Calu3 (cell line): ENCODE data around the gene LAMA1. TPM values are rescaled to one million over a fixed set of nuclear protein-coding genes. Genes with fewer than 3 reads are reported as not detected.
"Not testable (repeated sequence)": the region's sequence is repeated elsewhere in the genome, so short reads cannot be mapped to it uniquely, and the experiment has no call there.

Experiments
- BruUV-seq: library from RNA; stranded (reverse); fragments of 400-500 nt; replicated peaks from 2 replicates; lab custom pipeline; 2021; lab: Mats Ljungman, UMichigan
- CTCF ChIA-PET: fragments of 300-600 bp; sonication (Branson Sonifier 250); formaldehyde crosslinking; loops from one replicate; lab custom pipeline; 2022; ENCODE audit warnings: antibody characterized with exemption; lab: Charles Lee
- DNase-seq: peaks from one replicate; pipeline ENCODE4 v3.0.0; 2022
- H3K27ac Mint-ChIP-seq: one replicate; pipeline ENCODE4 v1.8.0; 2022; ENCODE audit warnings: mixed read lengths; ENCODE audit not compliant: unreplicated experiment
- H3K27me3 Mint-ChIP-seq: one replicate; pipeline ENCODE4 v1.8.0; 2022; ENCODE audit warnings: mixed read lengths; ENCODE audit not compliant: unreplicated experiment
- H3K36me3 Mint-ChIP-seq: one replicate; pipeline ENCODE4 v1.8.0; 2022; ENCODE audit warnings: mild to moderate bottlenecking, moderate library complexity, mixed read lengths; ENCODE audit not compliant: insufficient read depth, unreplicated experiment
- H3K4me1 Mint-ChIP-seq: one replicate; pipeline ENCODE4 v1.8.0; 2022; ENCODE audit warnings: mild to moderate bottlenecking, low read depth, mixed read lengths; ENCODE audit not compliant: unreplicated experiment
- H3K4me3 Mint-ChIP-seq: one replicate; pipeline ENCODE4 v1.8.0; 2022; ENCODE audit warnings: mild to moderate bottlenecking, low read depth, moderate library complexity, mixed read lengths; ENCODE audit not compliant: unreplicated experiment
- H3K9me3 Mint-ChIP-seq: one replicate; pipeline ENCODE4 v1.8.0; 2022; ENCODE audit warnings: low read depth, mixed read lengths; ENCODE audit not compliant: unreplicated experiment
- intact Hi-C: fragments of 100-400 bp; cut with micrococcal nuclease; formaldehyde crosslinking; loops from one replicate; pipeline ENCODE4 v1.10.0; 2022; ENCODE audit not compliant: unreplicated experiment
- total RNA-seq: library from RNA; stranded (reverse); gene quantifications from 2 replicates; pipeline ENCODE4 v1.2.3, GENCODE V29; 2022
- TF ChIP-seq, protein P1 (sequence below): fragments of 200-600 bp; IDR thresholded peaks from one replicate; pipeline ENCODE4 v1.8.0; 2022; ENCODE audit warnings: antibody characterized with exemption; ENCODE audit not compliant: unreplicated experiment

LAMA1 gene
- total RNA-seq, 1 experiment from 2014 or later = not detected

DNA sequence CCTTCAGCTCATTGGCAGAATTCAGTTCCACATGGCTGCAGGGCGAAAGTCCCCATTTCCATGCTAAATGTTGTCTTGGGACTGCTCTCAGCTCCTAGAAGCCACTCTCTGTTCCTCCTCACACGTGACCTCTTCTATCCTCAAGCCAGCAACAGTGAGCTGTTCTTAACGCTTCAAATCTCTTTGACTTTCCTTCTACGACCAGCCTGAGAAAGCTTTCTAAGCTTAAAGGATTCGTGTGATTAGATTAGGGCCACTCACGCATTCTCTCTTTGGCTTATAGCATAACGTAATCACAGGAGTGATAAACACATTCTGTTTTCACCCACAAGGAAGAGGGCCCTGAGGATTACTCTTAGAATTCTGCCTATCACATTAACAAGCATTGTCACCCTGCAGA is 29.8 kb upstream of the LAMA1 start:
- CTCF ChIA-PET = interaction anchor here (1.2 kb wide), 1 partner anchor 102 kb away, joined by 3 read pairs; no protein-coding TSS in a partner anchor
- DNase-seq = no peak
- Mint-ChIP-seq H3K9me3 (no peaks in the 10 kb centered on the region), H3K4me3 (no peak overlapping the region), H3K27ac (no peak overlapping the region), H3K36me3 (no peaks in the 10 kb centered on the region), H3K4me1 (no peaks in the 10 kb centered on the region), H3K27me3 (peaks cover 10% of the 10 kb centered on the region)
- BruUV-seq = no TSS peak
- intact Hi-C loops = no loop called here
- TF ChIP-seq, protein P1, sequence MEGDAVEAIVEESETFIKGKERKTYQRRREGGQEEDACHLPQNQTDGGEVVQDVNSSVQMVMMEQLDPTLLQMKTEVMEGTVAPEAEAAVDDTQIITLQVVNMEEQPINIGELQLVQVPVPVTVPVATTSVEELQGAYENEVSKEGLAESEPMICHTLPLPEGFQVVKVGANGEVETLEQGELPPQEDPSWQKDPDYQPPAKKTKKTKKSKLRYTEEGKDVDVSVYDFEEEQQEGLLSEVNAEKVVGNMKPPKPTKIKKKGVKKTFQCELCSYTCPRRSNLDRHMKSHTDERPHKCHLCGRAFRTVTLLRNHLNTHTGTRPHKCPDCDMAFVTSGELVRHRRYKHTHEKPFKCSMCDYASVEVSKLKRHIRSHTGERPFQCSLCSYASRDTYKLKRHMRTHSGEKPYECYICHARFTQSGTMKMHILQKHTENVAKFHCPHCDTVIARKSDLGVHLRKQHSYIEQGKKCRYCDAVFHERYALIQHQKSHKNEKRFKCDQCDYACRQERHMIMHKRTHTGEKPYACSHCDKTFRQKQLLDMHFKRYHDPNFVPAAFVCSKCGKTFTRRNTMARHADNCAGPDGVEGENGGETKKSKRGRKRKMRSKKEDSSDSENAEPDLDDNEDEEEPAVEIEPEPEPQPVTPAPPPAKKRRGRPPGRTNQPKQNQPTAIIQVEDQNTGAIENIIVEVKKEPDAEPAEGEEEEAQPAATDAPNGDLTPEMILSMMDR = no peak

DNA sequence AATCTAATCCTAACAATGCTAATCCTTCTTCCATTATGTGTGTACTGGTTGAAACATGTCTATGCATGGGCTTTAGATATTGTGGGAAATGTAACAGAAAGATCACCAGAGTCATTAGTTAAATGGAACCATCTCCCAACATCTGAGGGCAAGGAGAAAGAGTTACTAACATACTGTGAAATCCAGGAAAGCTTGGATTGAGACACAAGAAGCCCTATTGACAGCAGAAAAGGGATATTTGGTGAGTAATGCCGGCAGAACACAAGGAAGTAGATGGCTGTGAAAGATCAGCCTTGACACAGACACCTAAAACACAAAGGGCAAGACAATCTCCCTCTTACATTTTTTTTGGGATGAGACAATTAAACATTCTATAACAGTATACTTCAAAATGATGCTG is 28.5 kb upstream of the LAMA1 start:
- DNase-seq = no peak
- BruUV-seq = no TSS peak
- intact Hi-C loops = no loop called here
- H3K27me3 Mint-ChIP-seq = peaks cover 12% of the 10 kb centered on the region
- no peak overlapping the region for H3K27ac Mint-ChIP-seq
- H3K4me1 Mint-ChIP-seq = no peaks in the 10 kb centered on the region
- CTCF ChIA-PET = interaction anchor here (0.7 kb wide), 1 partner anchor 120 kb away, joined by 3 read pairs; no protein-coding TSS in a partner anchor
- no peaks in the 10 kb centered on the region for H3K9me3 Mint-ChIP-seq
- TF ChIP-seq, protein P1 = no peak
- no peak overlapping the region for H3K4me3 Mint-ChIP-seq
- H3K36me3 Mint-ChIP-seq = no peaks in the 10 kb centered on the region

DNA sequence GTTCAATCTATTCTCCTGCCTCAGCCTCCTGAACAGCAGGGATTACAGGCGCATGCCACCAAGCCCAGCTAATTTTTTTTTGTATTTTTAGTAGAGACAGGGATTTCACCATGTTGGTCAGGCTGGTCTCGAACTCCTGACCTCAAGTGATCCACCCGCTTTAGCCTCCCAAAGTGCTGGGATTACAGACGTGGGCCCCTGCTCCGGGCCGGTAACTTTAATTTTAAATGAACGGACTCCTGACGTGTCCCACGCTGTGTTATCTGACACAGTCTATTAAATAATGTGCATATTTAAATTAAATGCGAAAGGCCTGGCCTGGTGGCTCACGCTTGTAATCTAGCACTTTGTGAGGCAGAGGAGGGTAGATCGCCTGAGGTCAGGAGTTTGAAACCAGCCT is 27.3 kb upstream of the LAMA1 start:
- CTCF ChIA-PET, H3K36me3 Mint-ChIP-seq, H3K4me3 Mint-ChIP-seq, H3K9me3 Mint-ChIP-seq, DNase-seq, H3K4me1 Mint-ChIP-seq, intact Hi-C loops, H3K27ac Mint-ChIP-seq, BruUV-seq: not testable (repeated sequence)
- peaks cover 12% of the 10 kb centered on the region for H3K27me3 Mint-ChIP-seq

DNA sequence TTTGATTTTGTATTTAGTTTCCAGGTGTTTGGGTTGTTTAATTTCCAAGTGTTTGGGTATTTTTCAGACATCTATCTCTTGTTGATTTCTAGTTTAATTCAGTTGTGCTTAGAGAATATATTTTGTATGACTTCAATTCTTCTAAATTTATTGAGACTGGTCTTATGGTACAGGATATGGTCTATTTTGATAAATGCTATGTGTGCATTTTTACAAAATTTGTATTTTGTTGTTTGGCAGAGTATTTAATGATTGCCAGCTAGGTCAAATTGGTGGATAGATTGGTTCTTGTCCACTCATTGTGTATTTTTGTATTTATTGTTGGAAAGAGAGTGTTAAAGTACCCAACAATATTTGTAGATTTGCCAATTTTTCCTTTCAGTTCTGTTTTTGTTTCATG is 23.7 kb upstream of the LAMA1 start:
- Mint-ChIP-seq H3K27ac (no peak overlapping the region), H3K4me1 (no peaks in the 10 kb centered on the region), H3K27me3 (peaks cover 12% of the 10 kb centered on the region), H3K9me3 (no peaks in the 10 kb centered on the region), H3K4me3 (no peak overlapping the region), H3K36me3 (no peaks in the 10 kb centered on the region)
- CTCF ChIA-PET = no interaction called here
- BruUV-seq = no TSS peak
- TF ChIP-seq, protein P1 = no peak
- DNase-seq = no peak
- intact Hi-C loops = no loop called here

DNA sequence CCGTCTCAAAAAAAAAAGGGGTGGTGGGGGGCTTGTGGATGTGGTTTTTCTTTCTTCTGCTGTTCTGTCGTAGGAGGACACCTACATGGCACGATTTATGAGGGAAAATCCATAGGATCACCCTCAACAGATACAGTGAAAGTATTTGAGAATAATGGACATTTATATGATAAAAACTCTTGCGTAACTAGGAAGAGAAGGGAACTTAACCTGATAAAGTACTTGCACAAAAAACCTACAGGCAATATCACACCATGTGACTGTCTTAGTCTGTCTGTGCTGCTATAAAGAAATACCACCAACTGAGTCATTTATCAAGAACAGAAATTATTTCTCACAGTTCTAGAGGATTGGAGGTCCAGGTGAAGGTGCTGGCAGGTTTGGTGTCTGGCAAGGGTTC is 21.8 kb upstream of the LAMA1 start:
- Mint-ChIP-seq H3K9me3 (no peaks in the 10 kb centered on the region), H3K36me3 (no peaks in the 10 kb centered on the region), H3K4me3 (no peak overlapping the region), H3K27ac (no peak overlapping the region), H3K4me1 (no peaks in the 10 kb centered on the region), H3K27me3 (peaks cover 12% of the 10 kb centered on the region)
- CTCF ChIA-PET = no interaction called here
- no TSS peak for BruUV-seq
- no peak for DNase-seq
- TF ChIP-seq, protein P1 = no peak
- intact Hi-C loops = no loop called here
